Stimulated activated CD8-positive, alpha-beta memory T cell treated with anti-CD3 and anti-CD28 coated beads, Interleukin-4, amount 100 ng/mL, for 24 hours (primary cell): ENCODE measurements around the gene SOAT2.
"Not testable (repeated sequence)": the region's sequence is repeated elsewhere in the genome, so short reads cannot be mapped to it uniquely, and the experiment has no call there.

Experiments
- DNase-seq: peaks from one replicate; pipeline ENCODE4 v3.0.0-alpha.2; 2020; ENCODE audit warnings: low read depth

SOAT2 gene

GRCh38 chr12:53105712-53106439, 2.6 kb downstream of the SOAT2 start:
- DNase-seq: no peak

GRCh38 chr12:53107122-53107521, 3.8 kb downstream of the SOAT2 start:
- no peak for DNase-seq

GRCh38 chr12:53112431-53112830, 9.1 kb downstream of the SOAT2 start:
- not testable (repeated sequence) for DNase-seq

GRCh38 chr12:53113136-53113705, 9.9 kb downstream of the SOAT2 start:
- DNase-seq: no peak

- DNase-seq: no peak
These were observed 10.7 kb downstream of the SOAT2 start for GRCh38 chr12:53113951-53114350.

GRCh38 chr12:53115112-53115890, 12.0 kb downstream of the SOAT2 start:
- DNase-seq: no peak

GRCh38 chr12:53115891-53116648, 12.8 kb downstream of the SOAT2 start:
- no peak for DNase-seq

GRCh38 chr12:53118751-53119300, 15.5 kb downstream of the SOAT2 start:
- DNase-seq: no peak

- no peak for DNase-seq
These were observed 17.6 kb downstream of the SOAT2 start for GRCh38 chr12:53120685-53121525.

GRCh38 chr12:53122961-53123468, 19.7 kb downstream of the SOAT2 start:
- DNase-seq: no peak

- no peak for DNase-seq
These were observed 20.5 kb downstream of the SOAT2 start for GRCh38 chr12:53123578-53124351.

- no peak for DNase-seq
These were observed 21.1 kb downstream of the SOAT2 start for GRCh38 chr12:53124352-53124723.

GRCh38 chr12:53127169-53127568, 23.9 kb downstream of the SOAT2 start:
- no peak for DNase-seq

GRCh38 chr12:53128780-53129569, 25.7 kb downstream of the SOAT2 start:
- no peak for DNase-seq

GRCh38 chr12:53131844-53132243, 28.6 kb downstream of the SOAT2 start:
- DNase-seq: no peak

GRCh38 chr12:53133722-53134121, 30.4 kb downstream of the SOAT2 start:
- no peak for DNase-seq

GRCh38 chr12:53143355-53143754, 40.1 kb downstream of the SOAT2 start:
- DNase-seq: no peak

GRCh38 chr12:53145383-53146260, 42.3 kb downstream of the SOAT2 start:
- DNase-seq: no peak
